Right cardiac atrium (tissue), 5 donors: Measurements from ENCODE around the gene MMP8. TPM values are rescaled to one million over a fixed set of nuclear protein-coding genes. Genes with fewer than 3 reads are reported as not detected.
A peak's percentile ranks its signal among the peaks of the same experiment; 100 is the strongest.

Experiments
- ATAC-seq, 2 donors: fragments of 200-7000 bp; cut with Tn5 transposase; one replicate each; pipeline versions ENCODE4 v1.8.0 to v1.9.1; 2020; ENCODE audit warnings: moderate library complexity in 2 of 2, mild to moderate bottlenecking in 1 of 2
- DNase-seq, 3 donors: peaks; one replicate each; pipeline ENCODE4 v3.0.0-alpha.2; 2020
- H3K27ac ChIP-seq: one replicate; pipeline ENCODE4 v1.5.1; 2013; ENCODE audit warnings: mild to moderate bottlenecking, low read length, control low read depth, moderate library complexity
- H3K27me3 ChIP-seq: one replicate; pipeline ENCODE4 v1.6.1; 2013; ENCODE audit not compliant: control insufficient read depth, insufficient read depth
- H3K4me1 ChIP-seq: one replicate; pipeline ENCODE4 v1.6.1; 2013; ENCODE audit warnings: low read length; ENCODE audit not compliant: control insufficient read depth, insufficient read depth
- H3K4me3 ChIP-seq: one replicate; pipeline ENCODE4 v1.5.1; 2013; ENCODE audit warnings: low read length, control low read depth
- H3K9me3 ChIP-seq: one replicate; pipeline ENCODE4 v1.6.1; 2013; ENCODE audit warnings: low read length; ENCODE audit not compliant: control insufficient read depth
- WGBS: extraction: QIAGEN DNeasy Blood & Tissue Kit; methylation state at CpG from one replicate; pipeline ENCODE4 v1.1.7; 2013; 5-methylcytosine and 5-hydroxymethylcytosine counted together
- intact Hi-C, 4 donors: fragments of 100-400 bp; cut with DNase I; formaldehyde crosslinking; loops; one replicate each; pipeline versions ENCODE4 v1.11.0 to v1.14.0; 2022 to 2023
- polyA plus RNA-seq: library from polyadenylated mRNA; stranded (reverse); fragments of 200-250 nt; gene quantifications from one replicate; pipeline ENCODE4 v1.2.3, GENCODE V29; 2013
- total RNA-seq, 4 donors: library from RNA; stranded (reverse); fragmentation: NEBNext Ultra II Directional; extraction: Animal tissue kit (Norgen Biotek cat#: 25700); gene quantifications; one replicate each; pipeline ENCODE4 v1.2.1, GENCODE V29; 2021
- donor health status: healthy with polysubstance abuse.
- donor health status: DM: no; HTN: yes; CAD: no.
- donor health status: DM: no; HTN: no; CAD: no.
- donor health status: DM: no; HTN: yes; CAD: no; lungs with severe emphysema.
- donor health status: DM: yes; HTN: yes; CAD: no.

The MMP8 gene
- total and polyA plus RNA-seq, 5 donors: 0.02 to 0.06 TPM; not detected in 3

GRCh38 chr11:102719620-102720277, 5.0 kb downstream of the MMP8 start:
- no peak for ATAC-seq
- 44% methylated on average over 4 of the region's 4 CpGs for WGBS
- Histone ChIP-seq H3K9me3 (no peaks in the 10 kb centered on the region), H3K4me3 (no peak overlapping the region), H3K27me3 (no peaks in the 10 kb centered on the region), H3K4me1 (no peaks in the 10 kb centered on the region), H3K27ac (no peak overlapping the region)
- intact Hi-C loops: no loop called here
- DNase-seq: no peak

- no peak overlapping the region for H3K27ac ChIP-seq
- intact Hi-C loops: no loop called here
These were observed 7.5 kb downstream of the MMP8 start for GRCh38 chr11:102717280-102717679.

GRCh38 chr11:102716527-102716926, 8.2 kb downstream of the MMP8 start:
- Histone ChIP-seq H3K4me3 (no peak overlapping the region), H3K27ac (no peak overlapping the region), H3K9me3 (no peaks in the 10 kb centered on the region), H3K27me3 (no peaks in the 10 kb centered on the region), H3K4me1 (no peaks in the 10 kb centered on the region)
- 80% methylated on average over 1 of the region's 1 CpG for WGBS
- DNase-seq: no peak
- ATAC-seq: no peak
- intact Hi-C loops: no loop called here

More at GRCh38 chr11:102717280-102717679, 7.5 kb downstream of the MMP8 start:
- Histone ChIP-seq H3K4me1 (no peaks in the 10 kb centered on the region), H3K27me3 (no peaks in the 10 kb centered on the region), H3K9me3 (no peaks in the 10 kb centered on the region), H3K4me3 (no peak overlapping the region)
- DNase-seq: no peak
- no peak for ATAC-seq

- WGBS: 66% methylated on average over 3 of the region's 3 CpGs
- no peaks in the 10 kb centered on the region for H3K4me1 ChIP-seq
- no peaks in the 10 kb centered on the region for H3K27me3 ChIP-seq
- H3K27ac ChIP-seq: no peak overlapping the region
- no peaks in the 10 kb centered on the region for H3K9me3 ChIP-seq
- DNase-seq (no peak), ATAC-seq (peak; percentile 47 to 48)
- intact Hi-C loops: no loop called here
- no peak overlapping the region for H3K4me3 ChIP-seq
These were observed 12.6 kb downstream of the MMP8 start for GRCh38 chr11:102712137-102712536.

- no peak overlapping the region for H3K4me3 ChIP-seq
- ATAC-seq (no peak), DNase-seq (no peak)
- intact Hi-C loops: no loop called here
- H3K9me3 ChIP-seq: no peaks in the 10 kb centered on the region
- no peaks in the 10 kb centered on the region for H3K27me3 ChIP-seq
- 80% methylated on average over 2 of the region's 2 CpGs for WGBS
- H3K4me1 ChIP-seq: no peaks in the 10 kb centered on the region
- H3K27ac ChIP-seq: no peak overlapping the region
These were observed 15.4 kb downstream of the MMP8 start for GRCh38 chr11:102709201-102709945.

- intact Hi-C loops: no loop called here
- 68% methylated on average over 4 of the region's 4 CpGs for WGBS
- no peak for ATAC-seq
These were observed 16.1 kb downstream of the MMP8 start for GRCh38 chr11:102708654-102709053.

GRCh38 chr11:102705626-102706025, 19.1 kb downstream of the MMP8 start, which contains the start of gene MMP27:
Gene MMP27 (minus strand): TSS chr11:102705769. CDS start chr11:102705714, 55 bp downstream.
- no peak within 1 kb of the TSS for H3K4me3 ChIP-seq
- no peaks in the 10 kb centered on the region for H3K9me3 ChIP-seq
- no peaks in the 10 kb centered on the region for H3K4me1 ChIP-seq
- intact Hi-C loops: no loop called here
- ATAC-seq (no peak), DNase-seq (no peak)
- H3K27ac ChIP-seq: no peak within 1 kb of the TSS
- 77% methylated on average over 5 of the region's 5 CpGs for WGBS
- no peaks in the 10 kb centered on the region for H3K27me3 ChIP-seq

More at GRCh38 chr11:102708654-102709053, 16.1 kb downstream of the MMP8 start:
- H3K4me3 ChIP-seq: no peak overlapping the region
- H3K9me3 ChIP-seq: no peaks in the 10 kb centered on the region
- no peak for DNase-seq
- no peaks in the 10 kb centered on the region for H3K4me1 ChIP-seq
- H3K27me3 ChIP-seq: no peaks in the 10 kb centered on the region
- H3K27ac ChIP-seq: no peak overlapping the region

- ATAC-seq (no peak), DNase-seq (no peak)
- H3K27me3 ChIP-seq: no peaks in the 10 kb centered on the region
- intact Hi-C loops: no loop called here
- 82% methylated on average over 3 of the region's 3 CpGs for WGBS
- no peaks in the 10 kb centered on the region for H3K9me3 ChIP-seq
- no peak overlapping the region for H3K27ac ChIP-seq
- no peak overlapping the region for H3K4me3 ChIP-seq
- no peaks in the 10 kb centered on the region for H3K4me1 ChIP-seq
These were observed 19.9 kb downstream of the MMP8 start for GRCh38 chr11:102704841-102705240.

- ATAC-seq (no peak), DNase-seq (no peak)
- no peaks in the 10 kb centered on the region for H3K27me3 ChIP-seq
- 76% methylated on average over 3 of the region's 3 CpGs for WGBS
- no peak overlapping the region for H3K27ac ChIP-seq
- intact Hi-C loops: no loop called here
- H3K9me3 ChIP-seq: no peaks in the 10 kb centered on the region
- H3K4me3 ChIP-seq: no peak overlapping the region
- no peaks in the 10 kb centered on the region for H3K4me1 ChIP-seq
These were observed 20.8 kb downstream of the MMP8 start for GRCh38 chr11:102703826-102704493.

GRCh38 chr11:102695201-102695600, 29.6 kb downstream of the MMP8 start:
- Histone ChIP-seq H3K4me1 (no peaks in the 10 kb centered on the region), H3K27me3 (no peaks in the 10 kb centered on the region), H3K4me3 (no peak overlapping the region), H3K27ac (no peak overlapping the region), H3K9me3 (no peaks in the 10 kb centered on the region)
- ATAC-seq: no peak
- no peak for DNase-seq
- 83% methylated on average over 3 of the region's 3 CpGs for WGBS
- intact Hi-C loops: no loop called here

GRCh38 chr11:102685754-102686153, 39.0 kb downstream of the MMP8 start:
- whole genome bisulfite sequencing: 89% methylated on average over 2 of the region's 2 CpGs
- H3K4me3 ChIP-seq: no peak overlapping the region
- DNase-seq: no peak
- H3K4me1 ChIP-seq: no peaks in the 10 kb centered on the region
- H3K27ac ChIP-seq: no peak overlapping the region
- H3K27me3 ChIP-seq: no peaks in the 10 kb centered on the region
- intact Hi-C loops: no loop called here
- ATAC-seq: no peak
- no peaks in the 10 kb centered on the region for H3K9me3 ChIP-seq
